IPS-15b (cell line): ENCODE measurements around the gene RBM20.

Source experiments
- H3K27me3 ChIP-seq: one replicate; pipeline ENCODE4 v1.6.1; 2013; ENCODE audit warnings: low read length; ENCODE audit not compliant: control insufficient read depth, insufficient read depth
- H3K36me3 ChIP-seq: one replicate; pipeline ENCODE4 v1.6.1; 2013; ENCODE audit warnings: low read length; ENCODE audit not compliant: control insufficient read depth, insufficient read depth
- H3K4me1 ChIP-seq: one replicate; pipeline ENCODE4 v1.6.1; 2013; ENCODE audit warnings: mild to moderate bottlenecking, low read length; ENCODE audit not compliant: control insufficient read depth, insufficient read depth
- H3K4me3 ChIP-seq: one replicate; pipeline ENCODE4 v1.5.1; 2013; ENCODE audit warnings: low read depth, low read length
- H3K9ac ChIP-seq: one replicate; pipeline ENCODE4 v1.6.1; 2013; ENCODE audit warnings: low read depth, mild to moderate bottlenecking, low read length
- H3K9me3 ChIP-seq: one replicate; pipeline ENCODE4 v1.6.1; 2013; ENCODE audit warnings: mild to moderate bottlenecking, low read length; ENCODE audit not compliant: control insufficient read depth, insufficient read depth

The RBM20 gene

GRCh38 chr10:110833234-110833940 is 189.3 kb downstream of the RBM20 start:
- no peaks in the 10 kb centered on the region for H3K9me3 ChIP-seq
- H3K27me3 ChIP-seq, result no peaks in the 10 kb centered on the region
- peaks cover 2% of the 10 kb centered on the region for H3K36me3 ChIP-seq
- no peak overlapping the region for H3K9ac ChIP-seq
- H3K4me3 ChIP-seq, result no peak overlapping the region
- H3K4me1 ChIP-seq, result peaks cover 4% of the 10 kb centered on the region

GRCh38 chr10:110833941-110834628 is 189.9 kb downstream of the RBM20 start:
- Histone ChIP-seq H3K36me3 (peaks cover 2% of the 10 kb centered on the region), H3K9me3 (no peaks in the 10 kb centered on the region), H3K9ac (no peak overlapping the region), H3K4me1 (peaks cover 4% of the 10 kb centered on the region), H3K27me3 (no peaks in the 10 kb centered on the region), H3K4me3 (no peak overlapping the region)

GRCh38 chr10:110834629-110835301 is 190.6 kb downstream of the RBM20 start:
- peaks cover 2% of the 10 kb centered on the region for H3K36me3 ChIP-seq
- H3K4me3 ChIP-seq, result no peak overlapping the region
- H3K27me3 ChIP-seq, result no peaks in the 10 kb centered on the region
- H3K9me3 ChIP-seq, result no peaks in the 10 kb centered on the region
- peaks cover 4% of the 10 kb centered on the region for H3K4me1 ChIP-seq
- no peak overlapping the region for H3K9ac ChIP-seq

GRCh38 chr10:110835841-110836240 is 191.7 kb downstream of the RBM20 start:
- Histone ChIP-seq H3K36me3 (peaks cover 2% of the 10 kb centered on the region), H3K4me1 (peaks cover 4% of the 10 kb centered on the region), H3K4me3 (no peak overlapping the region), H3K27me3 (no peaks in the 10 kb centered on the region), H3K9me3 (no peaks in the 10 kb centered on the region), H3K9ac (no peak overlapping the region)

GRCh38 chr10:110836706-110837105 is 192.6 kb downstream of the RBM20 start:
- Histone ChIP-seq H3K4me1 (peaks cover 4% of the 10 kb centered on the region), H3K9me3 (no peaks in the 10 kb centered on the region), H3K36me3 (peaks cover 2% of the 10 kb centered on the region), H3K9ac (no peak overlapping the region), H3K27me3 (no peaks in the 10 kb centered on the region), H3K4me3 (no peak overlapping the region)

GRCh38 chr10:110837418-110838171 is 193.5 kb downstream of the RBM20 start:
- Histone ChIP-seq H3K4me3 (no peak overlapping the region), H3K9ac (no peak overlapping the region), H3K4me1 (peaks cover 4% of the 10 kb centered on the region), H3K9me3 (no peaks in the 10 kb centered on the region), H3K36me3 (peaks cover 2% of the 10 kb centered on the region), H3K27me3 (no peaks in the 10 kb centered on the region)

- H3K4me3 ChIP-seq, result no peak overlapping the region
Measured at GRCh38 chr10:110840225-110840922, 196.2 kb downstream of the RBM20 start.

GRCh38 chr10:110840923-110841428 is 196.8 kb downstream of the RBM20 start:
- no peak overlapping the region for H3K9ac ChIP-seq
- H3K4me3 ChIP-seq, result no peak overlapping the region
- H3K4me1 ChIP-seq, result no peaks in the 10 kb centered on the region
- H3K9me3 ChIP-seq, result no peaks in the 10 kb centered on the region
- no peaks in the 10 kb centered on the region for H3K36me3 ChIP-seq
- no peaks in the 10 kb centered on the region for H3K27me3 ChIP-seq

More at GRCh38 chr10:110840225-110840922, 196.2 kb downstream of the RBM20 start:
- Histone ChIP-seq H3K36me3 (peaks cover 2% of the 10 kb centered on the region), H3K4me1 (peaks cover 2% of the 10 kb centered on the region), H3K9ac (no peak overlapping the region), H3K9me3 (no peaks in the 10 kb centered on the region), H3K27me3 (no peaks in the 10 kb centered on the region)

- Histone ChIP-seq H3K36me3 (no peaks in the 10 kb centered on the region), H3K27me3 (no peaks in the 10 kb centered on the region), H3K9me3 (no peaks in the 10 kb centered on the region), H3K9ac (no peak overlapping the region), H3K4me1 (no peaks in the 10 kb centered on the region), H3K4me3 (no peak overlapping the region)
Measured at GRCh38 chr10:110841767-110842267, 197.7 kb downstream of the RBM20 start.

- H3K9ac ChIP-seq, result no peak overlapping the region
- H3K4me1 ChIP-seq, result no peaks in the 10 kb centered on the region
- no peaks in the 10 kb centered on the region for H3K27me3 ChIP-seq
- H3K36me3 ChIP-seq, result no peaks in the 10 kb centered on the region
- no peaks in the 10 kb centered on the region for H3K9me3 ChIP-seq
- H3K4me3 ChIP-seq, result no peak overlapping the region
Measured at GRCh38 chr10:110842326-110842904, 198.3 kb downstream of the RBM20 start.
